ENCODE data around the gene ACE.

Gene ACE

DNA sequence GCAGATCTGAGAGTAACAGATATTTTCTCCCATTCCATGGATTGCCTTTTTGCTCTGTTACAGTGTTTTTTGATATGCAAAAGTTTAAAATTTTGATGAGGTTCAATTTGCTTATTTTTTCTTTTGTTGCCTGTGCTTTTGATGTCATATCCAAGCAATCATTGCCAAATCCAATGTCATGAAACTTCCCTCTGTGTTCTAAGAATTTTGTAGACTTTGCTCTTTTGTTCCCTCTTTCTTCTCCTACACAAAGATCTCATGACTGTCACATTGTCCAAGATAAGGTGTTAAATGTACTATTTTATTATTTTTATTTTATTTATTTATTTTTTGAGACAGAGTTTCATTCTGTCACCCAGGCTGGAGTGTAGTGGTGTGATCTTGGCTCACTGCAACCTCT is 27.4 kb downstream of the ACE start:
- no peak for DNase-seq (ENCODE audit: extremely low spot score)
- CTCF ChIA-PET: no interaction called here
- TF ChIP-seq CTBP1 (IDR thresholded peaks at IDR 0.05; ENCODE audit: borderline replicate concordance): no peak
- TF ChIP-seq SP1 (IDR thresholded peaks at IDR 0.05): no peak
- POLR2A ChIA-PET: no interaction called here

DNA sequence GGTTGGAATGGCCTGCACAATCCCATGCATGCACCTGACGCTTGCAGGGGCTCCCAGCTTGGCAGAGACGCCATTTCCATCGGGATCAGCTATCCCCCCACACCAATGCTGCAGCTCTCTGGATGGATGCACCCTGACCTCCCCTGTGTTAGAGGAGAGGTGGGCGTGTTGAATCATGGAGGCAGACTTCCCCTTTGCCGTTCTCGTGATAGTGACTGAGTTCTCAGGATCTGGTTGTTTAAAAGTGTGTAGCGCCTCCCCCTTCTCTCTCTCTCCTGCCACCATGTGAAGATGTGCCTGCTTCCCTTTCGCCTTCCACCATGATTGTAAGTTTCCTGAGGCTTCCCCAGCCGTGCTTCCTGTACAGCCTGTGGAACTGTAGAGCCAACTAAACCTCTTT is 28.5 kb downstream of the ACE start:
- DNase-seq (ENCODE audit: extremely low spot score): no peak
- TF ChIP-seq BHLHE40 (IDR thresholded peaks at IDR 0.05; ENCODE audit: borderline replicate concordance): no peak
- no peak for TF ChIP-seq TARDBP (IDR thresholded peaks at IDR 0.05)
- no peak for TF ChIP-seq LEF1 (IDR thresholded peaks at IDR 0.05; ENCODE audit: borderline replicate concordance)
- TF ChIP-seq FOXA1 (IDR thresholded peaks at IDR 0.05): no peak
- no peak for TF ChIP-seq FOXK2 (IDR thresholded peaks at IDR 0.05)
- TF ChIP-seq ARNT (IDR thresholded peaks at IDR 0.05): no peak
- TF ChIP-seq, protein P1, sequence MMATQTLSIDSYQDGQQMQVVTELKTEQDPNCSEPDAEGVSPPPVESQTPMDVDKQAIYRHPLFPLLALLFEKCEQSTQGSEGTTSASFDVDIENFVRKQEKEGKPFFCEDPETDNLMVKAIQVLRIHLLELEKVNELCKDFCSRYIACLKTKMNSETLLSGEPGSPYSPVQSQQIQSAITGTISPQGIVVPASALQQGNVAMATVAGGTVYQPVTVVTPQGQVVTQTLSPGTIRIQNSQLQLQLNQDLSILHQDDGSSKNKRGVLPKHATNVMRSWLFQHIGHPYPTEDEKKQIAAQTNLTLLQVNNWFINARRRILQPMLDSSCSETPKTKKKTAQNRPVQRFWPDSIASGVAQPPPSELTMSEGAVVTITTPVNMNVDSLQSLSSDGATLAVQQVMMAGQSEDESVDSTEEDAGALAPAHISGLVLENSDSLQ (IDR thresholded peaks at IDR 0.05): no peak
- TF ChIP-seq NFRKB (IDR thresholded peaks at IDR 0.05): no peak
- TF ChIP-seq CTBP1 (IDR thresholded peaks at IDR 0.05; ENCODE audit: borderline replicate concordance): no peak
- TF ChIP-seq ZNF384 (IDR thresholded peaks at IDR 0.05): no peak
- TF ChIP-seq ELF4 (IDR thresholded peaks at IDR 0.05): no peak
- no peak for TF ChIP-seq SUZ12 (IDR thresholded peaks at IDR 0.05)
- TF ChIP-seq SP1 (IDR thresholded peaks at IDR 0.05): no peak
- TF ChIP-seq FOXM1 (IDR thresholded peaks at IDR 0.05; ENCODE audit: borderline replicate concordance): no peak
- no peak for TF ChIP-seq L3MBTL2 (conservative IDR thresholded peaks at IDR 0.05)
- TF ChIP-seq HDGF (IDR thresholded peaks at IDR 0.05; ENCODE audit: borderline replicate concordance): no peak
- POLR2A ChIA-PET: interaction anchor here (1.0 kb wide), 1 partner anchor 96 kb away, joined by 3 read pairs; the partner anchor contains the start of gene TACO1
- CTCF ChIA-PET: no interaction called here

DNA sequence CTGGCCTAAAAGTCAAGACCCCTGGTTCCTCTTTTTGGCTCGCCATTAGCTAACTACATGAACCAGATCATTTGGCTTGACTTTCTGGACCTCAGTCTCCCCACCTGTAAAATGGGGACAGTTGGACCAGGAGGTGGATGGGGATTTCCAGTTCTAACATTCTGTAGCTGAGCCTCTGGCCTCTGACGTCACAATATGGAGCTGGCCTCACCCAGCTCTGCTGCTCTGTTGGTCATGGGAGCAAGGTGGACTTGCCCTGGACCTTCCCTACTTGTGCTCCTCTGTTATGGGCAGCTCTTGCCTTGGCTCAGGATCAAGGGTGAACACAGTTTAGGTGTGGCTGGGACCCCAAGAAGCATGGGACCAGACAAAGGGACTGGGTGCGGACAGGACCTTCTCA is 29.8 kb downstream of the ACE start:
- TF ChIP-seq, protein P1 (IDR thresholded peaks at IDR 0.05): no peak
- TF ChIP-seq NFRKB (IDR thresholded peaks at IDR 0.05): no peak
- TF ChIP-seq SUZ12 (IDR thresholded peaks at IDR 0.05): no peak
- TF ChIP-seq CTBP1 (IDR thresholded peaks at IDR 0.05; ENCODE audit: borderline replicate concordance): no peak
- no peak for TF ChIP-seq FOXK2 (IDR thresholded peaks at IDR 0.05)
- no peak for TF ChIP-seq ZNF384 (IDR thresholded peaks at IDR 0.05)
- no peak for TF ChIP-seq LEF1 (IDR thresholded peaks at IDR 0.05; ENCODE audit: borderline replicate concordance)
- no peak for TF ChIP-seq SP1 (IDR thresholded peaks at IDR 0.05)
- no peak for TF ChIP-seq ARNT (IDR thresholded peaks at IDR 0.05)
- no peak for TF ChIP-seq TARDBP (IDR thresholded peaks at IDR 0.05)
- TF ChIP-seq L3MBTL2 (conservative IDR thresholded peaks at IDR 0.05): no peak
- no peak for TF ChIP-seq HDGF (IDR thresholded peaks at IDR 0.05; ENCODE audit: borderline replicate concordance)
- TF ChIP-seq ELF4 (IDR thresholded peaks at IDR 0.05): no peak
- no peak for TF ChIP-seq FOXM1 (IDR thresholded peaks at IDR 0.05; ENCODE audit: borderline replicate concordance)
- no peak for TF ChIP-seq BHLHE40 (IDR thresholded peaks at IDR 0.05; ENCODE audit: borderline replicate concordance)
- no peak for TF ChIP-seq FOXA1 (IDR thresholded peaks at IDR 0.05)
- no peak for DNase-seq (ENCODE audit: extremely low spot score)
- ChIA-PET POLR2A (no interaction called here), CTCF (no interaction called here)

DNA sequence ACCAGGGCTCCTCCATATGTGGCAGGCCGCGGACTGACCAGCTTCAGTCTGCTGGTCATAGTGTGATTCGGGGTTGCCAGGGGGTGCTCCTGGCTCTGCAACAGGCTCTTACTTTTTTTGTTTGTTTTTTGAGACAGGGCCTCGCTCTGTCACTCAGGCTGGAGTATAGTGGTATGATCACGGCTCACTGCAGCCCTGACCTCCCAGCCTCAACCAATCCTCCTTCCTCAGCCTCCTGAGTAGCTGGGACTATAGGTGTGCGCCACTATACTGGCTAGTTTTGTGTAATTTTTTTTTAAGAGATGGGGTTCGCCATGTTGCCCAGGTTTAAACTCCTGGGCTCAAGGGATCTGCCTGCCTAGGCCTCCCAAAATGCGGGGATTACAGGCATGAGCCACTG is 34.5 kb downstream of the ACE start:
- ChIA-PET CTCF (interaction anchor here (0.6 kb wide), 1 partner anchor 31 kb away, joined by 3 read pairs; no protein-coding TSS in a partner anchor), POLR2A (no interaction called here)
- DNase-seq (ENCODE audit: extremely low spot score): no peak
- TF ChIP-seq, protein P1 (IDR thresholded peaks at IDR 0.05): no peak
- no peak for TF ChIP-seq FOXK2 (IDR thresholded peaks at IDR 0.05)
- TF ChIP-seq SUZ12 (IDR thresholded peaks at IDR 0.05): no peak
- TF ChIP-seq BHLHE40 (IDR thresholded peaks at IDR 0.05; ENCODE audit: borderline replicate concordance): no peak
- TF ChIP-seq NFRKB (IDR thresholded peaks at IDR 0.05): no peak
- TF ChIP-seq SP1 (IDR thresholded peaks at IDR 0.05): no peak
- TF ChIP-seq L3MBTL2 (conservative IDR thresholded peaks at IDR 0.05): no peak

DNA sequence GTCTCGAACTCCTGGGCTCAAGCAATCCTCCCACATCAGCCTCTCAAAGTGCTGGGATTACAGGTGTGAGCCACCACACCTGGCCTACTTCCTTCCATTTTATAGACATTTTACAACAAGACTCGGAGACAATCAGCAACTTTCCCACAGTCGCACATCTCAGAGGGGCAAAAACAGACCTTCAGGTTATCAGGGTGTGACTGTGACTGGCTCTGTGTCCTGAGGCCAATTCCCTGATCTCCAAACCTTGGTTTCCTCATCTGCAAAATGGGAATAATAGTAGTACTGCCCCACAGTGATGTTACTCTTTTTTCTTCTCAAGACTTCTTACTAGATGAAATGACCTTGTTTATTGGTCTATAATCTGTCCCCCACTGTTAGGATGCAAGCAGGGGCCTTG is 35.5 kb downstream of the ACE start:
- CTCF ChIA-PET: no interaction called here
- TF ChIP-seq NFRKB (IDR thresholded peaks at IDR 0.05) (no peak), SUZ12 (IDR thresholded peaks at IDR 0.05) (no peak), FOXM1 (IDR thresholded peaks at IDR 0.05; ENCODE audit: borderline replicate concordance) (no peak), BHLHE40 (IDR thresholded peaks at IDR 0.05; ENCODE audit: borderline replicate concordance) (no peak), FOXK2 (IDR thresholded peaks at IDR 0.05) (no peak), SP1 (IDR thresholded peaks at IDR 0.05) (no peak), ELF4 (IDR thresholded peaks at IDR 0.05) (no peak), ZNF384 (IDR thresholded peaks at IDR 0.05) (no peak)
- TF ChIP-seq, protein P1 (IDR thresholded peaks at IDR 0.05): no peak
- DNase-seq (ENCODE audit: extremely low spot score): no peak
- POLR2A ChIA-PET: no interaction called here

DNA sequence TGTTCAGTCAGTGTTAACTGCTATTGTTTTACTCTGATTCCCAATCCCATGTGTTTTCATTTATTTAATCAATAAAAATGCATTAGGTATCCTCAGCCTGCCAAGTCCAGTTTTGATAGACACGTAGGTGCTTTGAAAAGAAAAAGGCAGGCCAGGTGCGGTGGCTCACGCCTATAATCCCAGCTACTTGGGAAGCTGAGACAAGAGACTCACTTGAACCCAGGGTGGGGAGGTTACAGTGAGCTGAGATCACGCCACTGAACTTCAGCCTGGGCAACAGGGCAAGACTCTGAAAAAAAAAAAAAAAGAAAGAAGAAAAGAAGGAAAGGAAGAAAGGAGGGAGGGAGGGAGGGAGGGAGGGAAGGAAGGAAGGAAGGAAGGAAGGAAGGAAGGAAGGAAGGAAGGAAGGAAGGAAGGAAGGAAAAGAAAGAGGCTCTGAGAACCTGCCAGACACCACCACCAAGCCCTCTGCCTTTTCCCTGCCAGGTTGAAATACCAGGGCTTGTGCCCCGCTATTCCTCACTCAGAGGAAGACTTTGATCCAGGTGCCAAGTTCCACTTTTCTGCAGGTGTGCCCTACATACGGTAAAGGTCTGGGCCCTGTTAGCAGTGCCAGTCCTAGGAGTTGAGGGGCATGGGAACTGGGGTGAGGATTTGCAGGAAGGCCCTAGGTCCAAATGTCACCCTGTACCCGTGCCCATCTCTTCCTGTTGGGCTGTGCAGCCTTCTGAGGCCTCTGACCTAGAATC is 36.2 kb downstream of the ACE start:
- TF ChIP-seq SP1 (IDR thresholded peaks at IDR 0.05) (no peak), BHLHE40 (IDR thresholded peaks at IDR 0.05; ENCODE audit: borderline replicate concordance) (no peak)
- ChIA-PET POLR2A (interaction anchor here (1.1 kb wide), 1 partner anchor 10 kb away, joined by 3 read pairs; no protein-coding TSS in a partner anchor), CTCF (no interaction called here)
- DNase-seq (ENCODE audit: extremely low spot score): no peak

Measured in HEK293T (cell line).